Epithelial cell of esophagus (primary cell): Measurements from ENCODE around the gene SOX18.
"Not testable (repeated sequence)": the region's sequence is repeated elsewhere in the genome, so short reads cannot be mapped to it uniquely, and the experiment has no call there.

Source experiments
- DNase-seq: peaks from one replicate; pipeline ENCODE4 v3.0.0; 2010; ENCODE audit warnings: low read depth
- H3K4me3 ChIP-seq: 2 replicates; pipeline ENCODE4 v1.5.1; 2011; ENCODE audit warnings: mild to moderate bottlenecking, low read length, control low read depth
- TF ChIP-seq, protein P1 (sequence below): IDR thresholded peaks from 2 replicates; pipeline ENCODE4 v1.5.1; 2011; ENCODE audit warnings: low read depth, mild to moderate bottlenecking, low read length, control low read depth, inconsistent platforms; ENCODE audit not compliant: insufficient read depth; ENCODE audit errors: missing control alignments

Gene SOX18

DNA sequence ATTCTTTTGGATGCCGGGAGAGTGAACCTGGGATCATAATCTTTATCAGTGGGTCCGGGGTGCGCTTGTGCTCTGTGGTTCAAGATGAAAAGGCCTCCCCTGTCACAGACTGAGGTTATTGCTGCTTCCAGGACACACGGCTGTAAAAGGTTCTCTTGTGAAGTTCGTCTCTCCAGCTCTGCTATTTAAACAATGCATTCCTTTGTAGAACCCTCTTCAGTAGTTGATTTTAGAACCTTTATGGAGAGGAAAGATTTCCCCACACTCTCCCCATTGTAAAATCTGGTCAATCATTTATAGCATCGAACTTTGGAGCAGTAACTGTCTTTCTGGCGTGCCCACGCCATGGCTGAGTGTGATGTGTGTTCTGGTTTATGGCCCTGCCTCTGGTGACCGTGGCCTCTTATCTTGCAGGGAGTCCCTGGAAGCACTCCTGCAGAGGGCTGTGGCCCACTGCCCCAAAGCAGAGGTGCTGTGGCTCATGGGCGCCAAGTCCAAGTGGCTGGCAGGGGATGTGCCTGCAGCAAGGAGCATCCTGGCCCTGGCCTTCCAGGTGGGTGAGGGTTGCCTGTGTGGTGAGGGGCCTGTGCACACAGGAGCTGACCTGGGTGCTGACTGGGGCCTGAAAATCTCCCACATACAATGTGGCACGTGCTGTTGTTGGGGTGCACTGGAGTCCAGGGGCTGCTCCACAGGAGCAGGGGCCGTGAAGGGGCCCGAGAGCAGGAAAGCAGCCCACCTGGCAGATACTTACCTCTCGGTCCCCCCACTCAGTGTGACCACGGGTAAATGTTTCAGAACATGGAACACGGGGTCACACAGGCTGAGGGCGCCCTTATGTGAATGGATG lies 25.1 kb downstream of the SOX18 start:
- no peak for DNase-seq
- TF ChIP-seq, protein P1, sequence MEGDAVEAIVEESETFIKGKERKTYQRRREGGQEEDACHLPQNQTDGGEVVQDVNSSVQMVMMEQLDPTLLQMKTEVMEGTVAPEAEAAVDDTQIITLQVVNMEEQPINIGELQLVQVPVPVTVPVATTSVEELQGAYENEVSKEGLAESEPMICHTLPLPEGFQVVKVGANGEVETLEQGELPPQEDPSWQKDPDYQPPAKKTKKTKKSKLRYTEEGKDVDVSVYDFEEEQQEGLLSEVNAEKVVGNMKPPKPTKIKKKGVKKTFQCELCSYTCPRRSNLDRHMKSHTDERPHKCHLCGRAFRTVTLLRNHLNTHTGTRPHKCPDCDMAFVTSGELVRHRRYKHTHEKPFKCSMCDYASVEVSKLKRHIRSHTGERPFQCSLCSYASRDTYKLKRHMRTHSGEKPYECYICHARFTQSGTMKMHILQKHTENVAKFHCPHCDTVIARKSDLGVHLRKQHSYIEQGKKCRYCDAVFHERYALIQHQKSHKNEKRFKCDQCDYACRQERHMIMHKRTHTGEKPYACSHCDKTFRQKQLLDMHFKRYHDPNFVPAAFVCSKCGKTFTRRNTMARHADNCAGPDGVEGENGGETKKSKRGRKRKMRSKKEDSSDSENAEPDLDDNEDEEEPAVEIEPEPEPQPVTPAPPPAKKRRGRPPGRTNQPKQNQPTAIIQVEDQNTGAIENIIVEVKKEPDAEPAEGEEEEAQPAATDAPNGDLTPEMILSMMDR: no peak
- no peak overlapping the region for H3K4me3 ChIP-seq

DNA sequence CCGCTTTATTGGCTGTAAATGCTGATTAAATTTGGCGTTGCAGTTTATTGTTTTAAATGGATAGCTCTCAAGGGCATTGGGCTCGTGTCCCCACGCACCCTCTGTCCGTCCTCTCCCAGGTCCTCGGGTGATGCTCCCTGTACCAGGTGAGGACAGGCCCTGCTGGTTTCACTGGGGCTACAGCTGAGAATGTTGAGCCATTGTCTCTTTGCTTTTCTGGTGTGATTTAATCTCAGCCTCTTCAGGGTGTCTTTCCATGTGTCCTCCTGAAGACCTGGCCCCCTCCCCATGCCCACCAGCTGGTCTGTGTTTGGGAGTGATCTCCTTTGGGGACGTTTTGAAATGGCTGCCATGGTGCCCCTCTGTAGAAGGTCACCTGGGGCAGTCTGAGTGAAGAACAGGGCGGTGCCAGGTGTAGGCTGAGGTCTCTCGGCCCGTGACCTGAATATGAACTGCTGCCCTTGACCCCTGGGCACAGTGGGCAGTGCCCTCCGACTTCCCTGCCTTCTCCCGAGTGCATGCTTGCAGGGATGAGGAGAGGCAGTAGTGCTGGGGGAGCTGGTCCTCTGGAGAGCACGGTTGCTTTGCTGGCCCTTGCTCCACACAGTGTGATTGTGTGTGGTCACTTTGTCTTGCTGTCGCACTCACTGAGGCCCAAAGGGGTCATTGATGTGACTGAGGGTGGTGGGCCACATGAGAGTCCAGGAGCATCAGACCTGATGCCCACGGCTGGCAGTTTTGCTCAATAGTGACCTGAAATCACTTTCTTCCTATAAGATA lies 25.9 kb downstream of the SOX18 start:
- no peak for DNase-seq

DNA sequence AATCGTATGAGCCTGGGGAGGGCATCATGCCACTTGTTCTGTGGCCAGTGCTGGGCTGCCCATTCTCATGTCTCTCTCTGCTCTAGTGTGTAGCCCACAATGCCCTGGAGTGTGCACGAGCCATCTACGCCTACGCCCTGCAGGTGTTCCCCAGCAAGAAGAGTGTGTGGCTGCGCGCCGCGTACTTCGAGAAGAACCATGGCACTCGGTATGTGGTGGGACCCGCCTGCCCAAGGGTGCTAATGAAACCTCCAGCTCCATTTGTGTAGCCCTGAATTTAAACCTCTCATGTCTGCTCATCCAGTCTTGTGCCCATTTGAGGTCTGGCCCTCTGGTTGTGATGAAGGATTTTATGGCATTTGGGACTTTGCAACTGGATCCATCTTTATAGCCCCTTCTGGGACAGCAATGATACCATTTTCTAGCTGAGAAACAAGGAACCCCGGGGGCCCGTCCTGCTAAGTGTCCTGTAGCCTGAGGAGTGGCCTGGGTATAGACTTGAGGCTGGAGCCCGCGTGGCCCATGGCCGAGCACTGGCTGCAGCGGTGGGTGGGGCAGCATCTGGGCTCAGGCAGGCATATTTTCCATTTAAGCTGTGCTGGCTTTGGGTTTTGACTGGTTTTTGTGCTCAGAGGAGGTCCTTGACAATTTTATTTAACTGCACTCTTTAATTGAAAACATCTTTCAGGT lies 26.6 kb downstream of the SOX18 start:
- no peak for DNase-seq
- TF ChIP-seq, protein P1: no peak
- H3K4me3 ChIP-seq: no peak overlapping the region

More for the DNA sequence above, 25.9 kb downstream of the SOX18 start:
- TF ChIP-seq, protein P1: no peak
- H3K4me3 ChIP-seq: no peak overlapping the region

DNA sequence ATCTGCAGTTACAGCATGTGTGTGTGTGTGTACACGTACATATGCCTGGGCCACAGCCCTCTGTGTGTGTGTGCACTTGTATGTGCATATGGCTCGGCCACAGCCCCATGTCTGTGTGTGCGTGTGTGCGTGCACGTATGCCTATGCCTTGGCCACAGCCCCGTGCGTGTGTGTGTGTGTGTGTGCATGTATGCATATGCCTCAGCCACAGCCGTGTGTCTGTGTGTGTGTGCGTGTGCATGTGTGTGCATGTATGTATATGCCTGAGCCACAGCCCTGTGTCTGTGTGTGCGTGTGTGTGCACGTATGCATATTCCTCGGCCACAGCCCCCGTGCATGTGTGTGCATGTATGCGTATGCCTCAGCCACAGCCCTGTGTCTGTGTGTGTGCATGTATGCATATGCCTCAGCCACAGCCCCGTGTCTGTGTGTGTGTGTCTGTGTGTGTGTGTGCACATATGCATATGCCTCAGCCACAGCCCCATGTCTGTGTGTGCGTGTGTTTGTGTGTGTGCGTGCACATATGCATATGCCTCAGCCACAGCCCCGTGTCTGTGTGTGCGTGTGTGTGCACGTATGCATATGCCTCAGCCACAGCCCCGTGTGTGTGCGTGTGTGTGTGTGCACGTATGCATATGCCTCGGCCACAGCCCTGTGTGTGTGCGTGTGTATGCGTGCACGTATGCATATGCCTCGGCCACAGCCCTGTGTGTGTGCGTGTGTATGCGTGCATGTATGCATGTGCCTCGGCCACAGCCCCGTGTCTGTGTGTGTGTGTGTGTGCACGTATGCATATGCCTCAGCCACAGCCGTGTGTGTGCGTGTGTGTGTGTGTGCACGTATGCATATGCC lies 28.1 kb downstream of the SOX18 start:
- no peak for DNase-seq
- H3K4me3 ChIP-seq: no peak overlapping the region
- TF ChIP-seq, protein P1: no peak

DNA sequence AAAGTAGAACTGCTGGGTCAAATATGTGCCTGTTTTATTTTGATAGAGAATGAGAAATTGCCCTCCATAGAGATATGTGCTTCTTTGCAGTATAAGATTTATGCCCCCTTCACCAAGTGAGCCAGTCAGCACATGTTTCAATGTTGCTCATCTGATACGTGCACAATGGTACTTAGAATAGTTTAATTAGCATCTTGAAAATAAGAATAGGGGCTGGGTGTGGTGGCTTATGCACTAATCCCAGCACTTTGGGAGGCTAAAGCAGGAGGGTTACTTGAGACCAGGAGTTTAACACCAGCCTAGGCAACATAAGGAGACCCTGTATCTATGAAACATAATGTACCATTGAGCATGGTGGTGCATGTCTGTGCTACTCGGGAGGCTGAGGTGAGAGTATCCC lies 33.8 kb downstream of the SOX18 start:
- no peak for DNase-seq
- TF ChIP-seq, protein P1: no peak
- H3K4me3 ChIP-seq: no peak overlapping the region

DNA sequence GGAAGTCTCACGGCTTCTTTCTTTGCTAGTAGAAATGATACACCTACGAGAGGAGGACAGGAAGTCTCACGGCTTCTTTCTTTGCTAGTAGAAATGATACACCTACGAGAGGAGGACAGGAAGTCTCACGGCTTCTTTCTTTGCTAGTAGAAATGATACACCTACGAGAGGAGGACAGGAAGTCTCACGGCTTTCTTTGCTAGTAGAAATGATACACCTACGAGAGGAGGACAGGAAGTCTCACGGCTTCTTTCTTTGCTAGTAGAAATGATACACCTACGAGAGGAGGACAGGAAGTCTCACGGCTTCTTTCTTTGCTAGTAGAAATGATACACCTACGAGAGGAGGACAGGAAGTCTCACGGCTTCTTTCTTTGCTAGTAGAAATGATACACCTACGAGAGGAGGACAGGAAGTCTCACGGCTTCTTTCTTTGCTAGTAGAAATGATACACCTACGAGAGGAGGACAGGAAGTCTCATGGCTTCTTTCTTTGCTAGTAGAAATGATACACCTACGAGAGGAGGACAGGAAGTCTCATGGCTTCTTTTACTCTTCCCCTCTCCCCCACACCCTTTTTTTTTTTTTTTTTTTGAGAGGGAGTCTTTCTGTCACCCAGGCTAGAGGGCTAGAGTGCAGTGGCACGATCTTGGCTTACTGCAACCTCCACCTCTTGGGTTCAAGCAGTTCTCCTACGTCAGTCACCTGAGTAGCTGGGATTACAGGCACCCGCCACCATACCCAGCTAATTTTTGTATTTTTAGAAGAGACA lies 36.9 kb downstream of the SOX18 start:
- not testable (repeated sequence) for H3K4me3 ChIP-seq, DNase-seq
